ENCODE measurements around the gene TAMALIN. TPM values are rescaled to one million over a fixed set of nuclear protein-coding genes. Genes with fewer than 3 reads are reported as not detected.

TAMALIN gene
- total RNA-seq, 1 donor from 2014 or later: 23.2 TPM

DNA sequence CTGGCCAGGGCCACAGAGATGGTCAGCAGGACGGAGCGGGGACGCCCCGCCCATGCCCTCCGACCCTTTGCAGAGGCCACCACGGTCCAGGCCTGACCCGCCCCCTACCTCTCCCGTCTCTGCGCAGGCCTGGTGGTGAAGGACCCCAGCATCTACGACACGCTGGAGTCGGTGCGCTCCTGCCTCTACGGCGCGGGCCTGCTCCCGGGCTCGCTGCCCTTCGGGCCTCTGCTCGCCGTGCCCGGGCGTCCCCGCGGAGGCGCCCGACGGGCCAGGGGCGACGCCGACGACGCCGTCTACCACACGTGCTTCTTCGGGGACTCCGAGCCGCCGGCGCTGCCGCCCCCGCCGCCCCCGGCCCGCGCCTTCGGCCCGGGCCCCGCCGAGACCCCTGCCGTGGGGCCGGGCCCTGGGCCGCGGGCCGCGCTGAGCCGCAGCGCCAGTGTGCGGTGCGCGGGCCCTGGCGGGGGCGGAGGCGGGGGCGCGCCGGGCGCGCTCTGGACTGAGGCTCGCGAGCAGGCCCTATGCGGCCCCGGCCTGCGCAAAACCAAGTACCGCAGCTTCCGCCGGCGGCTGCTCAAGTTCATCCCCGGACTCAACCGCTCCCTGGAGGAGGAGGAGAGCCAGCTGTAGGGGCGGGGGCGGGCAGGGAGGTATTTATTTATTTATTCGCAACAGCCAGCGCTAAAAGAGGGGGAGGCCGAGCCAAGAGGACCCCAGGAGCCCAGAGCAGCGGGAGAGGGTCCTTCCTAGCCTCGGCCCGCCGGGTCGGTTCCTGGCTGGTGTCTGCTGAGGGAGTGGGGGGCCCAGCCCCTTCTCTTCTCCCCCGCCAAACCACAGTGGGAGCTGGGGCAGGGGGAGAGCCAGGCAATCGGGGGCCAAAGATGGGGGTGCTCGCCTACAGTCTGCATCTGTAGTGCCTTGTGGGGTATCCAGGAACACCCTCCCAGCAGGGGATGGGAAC lies 8.1 kb downstream of the TAMALIN start:
- TF ChIP-seq, protein P1, sequence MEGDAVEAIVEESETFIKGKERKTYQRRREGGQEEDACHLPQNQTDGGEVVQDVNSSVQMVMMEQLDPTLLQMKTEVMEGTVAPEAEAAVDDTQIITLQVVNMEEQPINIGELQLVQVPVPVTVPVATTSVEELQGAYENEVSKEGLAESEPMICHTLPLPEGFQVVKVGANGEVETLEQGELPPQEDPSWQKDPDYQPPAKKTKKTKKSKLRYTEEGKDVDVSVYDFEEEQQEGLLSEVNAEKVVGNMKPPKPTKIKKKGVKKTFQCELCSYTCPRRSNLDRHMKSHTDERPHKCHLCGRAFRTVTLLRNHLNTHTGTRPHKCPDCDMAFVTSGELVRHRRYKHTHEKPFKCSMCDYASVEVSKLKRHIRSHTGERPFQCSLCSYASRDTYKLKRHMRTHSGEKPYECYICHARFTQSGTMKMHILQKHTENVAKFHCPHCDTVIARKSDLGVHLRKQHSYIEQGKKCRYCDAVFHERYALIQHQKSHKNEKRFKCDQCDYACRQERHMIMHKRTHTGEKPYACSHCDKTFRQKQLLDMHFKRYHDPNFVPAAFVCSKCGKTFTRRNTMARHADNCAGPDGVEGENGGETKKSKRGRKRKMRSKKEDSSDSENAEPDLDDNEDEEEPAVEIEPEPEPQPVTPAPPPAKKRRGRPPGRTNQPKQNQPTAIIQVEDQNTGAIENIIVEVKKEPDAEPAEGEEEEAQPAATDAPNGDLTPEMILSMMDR (conservative IDR thresholded peaks at IDR 0.05): no peak
- no peak overlapping the region for H3K27ac Mint-ChIP-seq (ENCODE audit: unreplicated experiment)
- no peaks in the 10 kb centered on the region for H3K9me3 Mint-ChIP-seq
- peaks cover 17% of the 10 kb centered on the region for H3K36me3 Mint-ChIP-seq (ENCODE audit: low read depth)
- no peak for DNase-seq (ENCODE audit: low read depth, low spot score)
- H3K4me3 Mint-ChIP-seq: no peak overlapping the region
- peaks cover 33% of the 10 kb centered on the region for H3K4me1 Mint-ChIP-seq
- H3K27me3 Mint-ChIP-seq (ENCODE audit: low read depth): peaks cover 26% of the 10 kb centered on the region

DNA sequence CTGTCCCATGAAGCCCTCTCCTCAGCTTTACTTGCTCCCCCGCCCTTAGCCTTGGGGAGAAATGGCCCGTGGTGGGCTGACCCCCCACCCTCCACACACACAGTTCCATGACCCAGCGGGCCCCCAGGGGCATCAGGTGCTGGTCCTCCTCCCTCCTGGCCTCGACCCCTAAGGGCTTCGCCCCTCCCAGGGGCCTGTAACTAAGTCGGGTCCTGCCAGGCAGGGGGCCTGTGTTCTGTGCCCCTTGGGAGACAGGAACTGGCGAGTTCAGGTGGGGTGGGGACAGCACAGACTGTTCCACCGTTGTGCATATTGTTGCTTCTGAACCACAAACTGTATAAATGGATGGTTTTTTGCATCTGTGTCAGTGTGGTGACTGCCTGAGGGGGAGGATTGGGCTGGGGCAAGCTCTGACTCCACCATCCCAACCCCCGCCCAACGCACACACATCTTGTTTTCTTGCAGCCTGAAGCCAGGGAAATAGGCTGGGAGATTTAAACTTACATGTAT lies 8.8 kb downstream of the TAMALIN start:
- DNase-seq (ENCODE audit: low read depth, low spot score): no peak
- Mint-ChIP-seq H3K4me3 (peak overlapping the region; percentile 57), H3K4me1 (peaks cover 35% of the 10 kb centered on the region), H3K9me3 (no peaks in the 10 kb centered on the region), H3K36me3 (ENCODE audit: low read depth) (peaks cover 15% of the 10 kb centered on the region), H3K27me3 (ENCODE audit: low read depth) (peaks cover 30% of the 10 kb centered on the region), H3K27ac (ENCODE audit: unreplicated experiment) (no peak overlapping the region)
- TF ChIP-seq, protein P1 (conservative IDR thresholded peaks at IDR 0.05): no peak

DNA sequence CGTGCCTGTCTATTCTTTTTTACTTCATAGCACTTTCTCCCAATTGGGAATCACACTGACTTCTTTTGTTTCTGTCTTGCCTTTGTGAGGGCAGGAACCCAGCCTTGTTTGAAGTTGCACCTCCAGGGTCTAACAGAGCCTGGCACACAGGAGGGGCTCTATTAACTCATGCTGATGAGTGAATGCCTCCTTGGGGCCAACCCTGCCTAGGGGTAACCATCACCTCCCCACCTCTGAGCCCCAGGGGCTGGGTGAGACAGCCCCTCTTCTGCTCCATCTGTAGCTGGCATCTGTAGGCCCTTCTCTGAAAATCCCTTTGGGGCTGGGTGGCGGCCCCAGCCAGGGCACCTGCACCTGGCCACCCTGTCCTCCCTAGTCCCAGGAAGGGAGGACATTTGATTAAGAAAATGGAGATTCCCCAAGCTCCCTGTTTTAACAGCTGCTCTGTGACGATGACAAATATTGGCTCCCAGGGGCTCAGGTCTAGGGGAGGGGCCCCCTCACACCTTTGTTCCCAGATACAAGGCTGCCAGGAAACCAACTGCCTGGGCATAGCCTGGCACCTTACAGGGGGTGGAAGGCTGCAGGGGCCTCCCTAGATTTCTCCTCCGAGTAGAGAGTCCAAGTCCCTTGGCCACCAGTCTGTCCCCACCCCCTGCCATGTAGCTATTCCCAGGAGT lies 11.8 kb downstream of the TAMALIN start:
- Mint-ChIP-seq H3K9me3 (no peaks in the 10 kb centered on the region), H3K36me3 (ENCODE audit: low read depth) (peaks cover 7% of the 10 kb centered on the region), H3K4me1 (peaks cover 28% of the 10 kb centered on the region), H3K27me3 (ENCODE audit: low read depth) (peaks cover 47% of the 10 kb centered on the region), H3K4me3 (no peak overlapping the region), H3K27ac (ENCODE audit: unreplicated experiment) (no peak overlapping the region)
- TF ChIP-seq, protein P1 (conservative IDR thresholded peaks at IDR 0.05): no peak
- no peak for DNase-seq (ENCODE audit: low read depth, low spot score)

DNA sequence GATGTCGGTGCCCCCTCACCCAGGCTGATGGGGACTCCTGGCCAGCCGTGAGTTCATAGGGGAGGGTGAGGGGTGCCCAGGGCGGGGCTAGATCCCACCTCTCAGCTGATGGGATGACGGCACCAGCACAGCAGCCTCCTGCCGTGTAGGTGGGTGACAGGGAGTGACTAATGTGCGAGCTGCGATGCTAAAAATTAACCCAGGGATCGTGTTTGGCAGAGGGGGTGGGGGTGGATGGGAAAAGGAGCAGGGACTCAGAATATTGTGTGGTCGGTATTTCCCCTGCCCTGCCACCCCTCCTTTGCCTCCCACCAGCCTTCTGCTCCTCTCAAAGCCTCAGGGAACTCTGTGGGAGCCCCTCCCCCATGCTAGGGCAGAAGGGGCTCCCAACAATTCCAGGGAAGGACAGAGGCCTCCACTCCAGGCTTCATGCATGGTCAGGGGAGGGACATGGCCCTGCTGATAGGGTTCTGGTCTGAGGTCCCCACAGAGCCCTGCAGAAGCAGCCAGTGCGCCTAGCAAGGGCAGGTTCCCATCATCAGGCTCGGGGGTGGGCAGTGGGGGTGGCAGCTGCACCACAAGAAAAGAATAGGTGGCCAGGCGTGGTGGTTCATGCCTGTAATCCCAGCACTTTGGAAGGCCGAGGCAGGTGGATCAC lies 12.5 kb downstream of the TAMALIN start:
- Mint-ChIP-seq H3K27ac (ENCODE audit: unreplicated experiment) (no peak overlapping the region), H3K4me1 (peaks cover 27% of the 10 kb centered on the region), H3K4me3 (no peak overlapping the region), H3K9me3 (no peaks in the 10 kb centered on the region), H3K36me3 (ENCODE audit: low read depth) (peaks cover 3% of the 10 kb centered on the region), H3K27me3 (ENCODE audit: low read depth) (peaks cover 46% of the 10 kb centered on the region)
- TF ChIP-seq, protein P1 (conservative IDR thresholded peaks at IDR 0.05): no peak
- DNase-seq (ENCODE audit: low read depth, low spot score): no peak
